HFFc6 (cell line): ENCODE measurements around the gene IRGM. TPM values are rescaled to one million over a fixed set of nuclear protein-coding genes. Genes with fewer than 3 reads are reported as not detected.
"Not testable (repeated sequence)": the region's sequence is repeated elsewhere in the genome, so short reads cannot be mapped to it uniquely, and the experiment has no call there.

Experiments
- DNase-seq: peaks from one replicate; pipeline ENCODE4 v3.0.0-alpha.2; 2018
- H3K27ac Mint-ChIP-seq: 2 replicates; pipeline ENCODE4 v1.8.0; 2020; ENCODE audit warnings: mild to moderate bottlenecking, mixed read lengths
- H3K27me3 Mint-ChIP-seq: 2 replicates; pipeline ENCODE4 v1.8.0; 2021; ENCODE audit warnings: mild to moderate bottlenecking, moderate library complexity, mixed read lengths; ENCODE audit not compliant: insufficient read depth
- H3K36me3 Mint-ChIP-seq: 2 replicates; pipeline ENCODE4 v1.8.0; 2021; ENCODE audit warnings: low read depth, mixed read lengths
- H3K4me1 Mint-ChIP-seq: 2 replicates; pipeline ENCODE4 v1.8.0; 2020; ENCODE audit warnings: low read depth, mixed read lengths
- H3K4me3 Mint-ChIP-seq: 2 replicates; pipeline ENCODE4 v1.8.0; 2020; ENCODE audit warnings: mild to moderate bottlenecking, moderate library complexity, mixed read lengths
- H3K9me3 Mint-ChIP-seq: 2 replicates; pipeline ENCODE4 v1.8.0; 2020; ENCODE audit warnings: mild to moderate bottlenecking, mixed read lengths
- long read RNA-seq: library from polyadenylated mRNA; unstranded; transcript quantifications from one replicate; pipeline ENCODE4 v2.0.0, GENCODE V29; 2019
- total RNA-seq, 6 experiments: library from RNA; stranded (reverse); fragmentation: NEBNext Ultra II Directional; extraction: Animal tissue kit (Norgen Biotek cat#: 25700); gene quantifications; 2 replicates in 1 of 6; 3 replicates in 5 of 6; pipeline ENCODE4 v1.2.3, GENCODE V29; 2021
- TF ChIP-seq, protein P1 (sequence below): fragments of 200-600 bp; sonication (generic); IDR thresholded peaks from 2 replicates; pipeline ENCODE4 v1.5.0; 2021; ENCODE audit warnings: antibody characterized with exemption, mild to moderate bottlenecking

IRGM gene, protein sequence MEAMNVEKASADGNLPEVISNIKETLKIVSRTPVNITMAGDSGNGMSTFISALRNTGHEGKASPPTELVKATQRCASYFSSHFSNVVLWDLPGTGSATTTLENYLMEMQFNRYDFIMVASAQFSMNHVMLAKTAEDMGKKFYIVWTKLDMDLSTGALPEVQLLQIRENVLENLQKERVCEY
- total RNA-seq, result not detected
- long read RNA-seq, partial matches to known transcripts, result 0 of 1 reads
- long read RNA-seq, other reads (novel, unspliced or antisense), result 1 of 1 reads

DNA sequence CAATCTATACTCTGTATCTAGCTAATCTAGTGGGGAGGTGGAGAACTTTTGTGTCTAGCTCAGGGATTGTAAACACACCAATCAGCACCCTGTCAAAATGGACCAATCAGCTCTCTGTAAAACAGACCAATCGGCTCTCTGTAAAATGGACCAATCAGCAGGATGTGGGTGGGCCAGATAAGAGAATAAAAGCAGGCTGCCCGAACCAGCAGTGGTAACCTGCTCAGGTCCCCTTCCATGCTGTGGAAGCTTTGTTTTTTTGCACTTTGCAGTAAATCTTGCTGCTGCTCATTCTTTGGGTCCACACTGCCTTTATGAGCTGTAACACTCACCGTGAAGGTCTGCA, at the start of gene IRGM:
Gene IRGM (plus strand): TSS at position 214 of the 346 bp plus-strand sequence. CDS start 1,603 bp downstream, outside the sequence.
- DNase-seq, H3K36me3 Mint-ChIP-seq, H3K4me3 Mint-ChIP-seq, H3K9me3 Mint-ChIP-seq, H3K27ac Mint-ChIP-seq: not testable (repeated sequence)
- Mint-ChIP-seq H3K4me1 (peaks cover 14% of the 10 kb centered on the region), H3K27me3 (peaks cover 30% of the 10 kb centered on the region)

DNA sequence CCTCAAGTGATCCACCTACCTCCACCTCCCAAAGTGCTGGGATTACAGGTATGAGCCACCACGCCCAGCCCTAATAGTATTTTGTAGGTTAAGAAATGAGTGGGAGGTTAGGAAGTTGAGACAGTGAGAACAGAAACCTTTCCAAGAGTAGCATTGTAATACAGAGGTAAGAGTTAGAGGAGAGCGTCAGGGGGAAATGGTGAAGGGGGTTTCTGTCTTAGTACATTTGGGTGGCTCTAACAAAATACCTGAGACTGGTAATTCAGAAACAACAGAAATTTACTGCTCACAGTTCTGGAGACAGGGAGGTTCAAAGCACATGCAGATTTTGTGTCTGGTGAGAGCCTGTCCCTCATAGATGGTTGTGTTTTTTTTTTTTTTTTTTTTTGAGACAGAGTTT, 48.9 kb upstream of the IRGM start:
- H3K36me3 Mint-ChIP-seq, result peaks cover 35% of the 10 kb centered on the region
- no peak overlapping the region for H3K27ac Mint-ChIP-seq
- H3K4me3 Mint-ChIP-seq, result no peak overlapping the region
- no peak for DNase-seq
- no peaks in the 10 kb centered on the region for H3K27me3 Mint-ChIP-seq
- TF ChIP-seq, protein P1, sequence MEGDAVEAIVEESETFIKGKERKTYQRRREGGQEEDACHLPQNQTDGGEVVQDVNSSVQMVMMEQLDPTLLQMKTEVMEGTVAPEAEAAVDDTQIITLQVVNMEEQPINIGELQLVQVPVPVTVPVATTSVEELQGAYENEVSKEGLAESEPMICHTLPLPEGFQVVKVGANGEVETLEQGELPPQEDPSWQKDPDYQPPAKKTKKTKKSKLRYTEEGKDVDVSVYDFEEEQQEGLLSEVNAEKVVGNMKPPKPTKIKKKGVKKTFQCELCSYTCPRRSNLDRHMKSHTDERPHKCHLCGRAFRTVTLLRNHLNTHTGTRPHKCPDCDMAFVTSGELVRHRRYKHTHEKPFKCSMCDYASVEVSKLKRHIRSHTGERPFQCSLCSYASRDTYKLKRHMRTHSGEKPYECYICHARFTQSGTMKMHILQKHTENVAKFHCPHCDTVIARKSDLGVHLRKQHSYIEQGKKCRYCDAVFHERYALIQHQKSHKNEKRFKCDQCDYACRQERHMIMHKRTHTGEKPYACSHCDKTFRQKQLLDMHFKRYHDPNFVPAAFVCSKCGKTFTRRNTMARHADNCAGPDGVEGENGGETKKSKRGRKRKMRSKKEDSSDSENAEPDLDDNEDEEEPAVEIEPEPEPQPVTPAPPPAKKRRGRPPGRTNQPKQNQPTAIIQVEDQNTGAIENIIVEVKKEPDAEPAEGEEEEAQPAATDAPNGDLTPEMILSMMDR, result no peak
- H3K4me1 Mint-ChIP-seq, result peaks cover 16% of the 10 kb centered on the region
- H3K9me3 Mint-ChIP-seq, result no peaks in the 10 kb centered on the region

DNA sequence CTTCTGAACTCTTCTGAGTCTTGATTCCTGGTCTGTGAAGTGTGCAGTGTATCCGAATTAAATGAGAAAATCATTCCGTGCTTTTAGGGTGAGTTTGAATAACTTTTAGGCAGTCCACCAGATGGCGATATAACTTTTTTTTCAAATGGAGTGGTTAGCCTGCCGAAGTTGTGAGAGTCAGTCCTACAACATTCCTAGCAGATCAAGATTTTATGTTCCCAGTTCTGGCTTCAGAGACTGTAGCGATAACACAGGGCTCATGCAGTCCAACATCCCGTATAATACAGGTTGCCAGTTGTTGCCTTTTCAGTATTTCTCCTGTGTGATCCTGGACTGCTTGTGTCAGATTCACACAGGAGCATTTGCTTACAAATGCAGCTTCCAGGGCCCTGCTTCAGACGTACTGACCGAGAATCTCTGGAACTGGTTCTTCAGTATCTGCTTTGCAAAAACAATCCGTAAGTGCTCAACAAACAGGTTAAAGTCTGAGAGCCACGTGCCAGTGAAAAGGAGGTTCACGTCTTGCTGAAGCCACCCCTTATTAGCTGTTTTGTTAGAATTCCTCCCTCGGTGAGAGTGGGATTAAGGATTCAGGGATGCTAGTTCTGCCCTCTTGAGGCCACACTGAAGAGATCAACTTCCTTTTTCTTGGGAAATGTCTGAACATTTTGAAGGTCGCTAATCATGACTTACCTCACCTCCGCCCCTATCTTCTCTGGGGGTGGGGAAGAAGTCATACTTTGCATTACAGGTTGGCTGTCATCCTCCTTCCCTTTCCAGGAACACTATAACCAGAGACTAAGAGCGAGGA, 45.0 kb upstream of the IRGM start:
- DNase-seq, result peak; percentile 58
- no peak overlapping the region for H3K27ac Mint-ChIP-seq
- no peaks in the 10 kb centered on the region; the same call in 1 of the 2 replicates for H3K27me3 Mint-ChIP-seq
- TF ChIP-seq, protein P1, result peak; percentile 69
- peaks cover 36% of the 10 kb centered on the region for H3K36me3 Mint-ChIP-seq
- no peaks in the 10 kb centered on the region; the same call in 1 of the 2 replicates for H3K9me3 Mint-ChIP-seq
- H3K4me3 Mint-ChIP-seq, result peak overlapping the region; percentile 80
- H3K4me1 Mint-ChIP-seq, result peaks cover 8% of the 10 kb centered on the region

DNA sequence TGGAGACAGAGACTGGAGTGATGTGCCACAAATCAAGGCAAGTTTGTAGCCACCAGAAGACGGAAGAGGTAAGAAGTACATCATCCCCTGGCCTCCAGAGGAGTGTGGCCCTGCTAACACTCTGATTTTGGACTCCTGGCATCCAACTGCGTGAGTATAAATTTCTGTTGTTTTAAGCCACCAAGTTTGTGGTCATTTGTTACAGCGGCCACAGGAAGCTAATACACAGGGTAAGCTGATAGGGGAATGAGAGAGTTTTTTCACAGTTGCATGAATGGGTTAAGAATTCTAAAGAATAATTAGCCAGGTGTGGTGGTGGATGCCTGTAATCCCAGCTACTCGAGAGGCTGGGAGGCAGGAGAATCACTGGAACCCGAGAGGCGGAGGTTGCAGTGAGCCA, 41.9 kb upstream of the IRGM start:
- Mint-ChIP-seq H3K4me1 (peaks cover 8% of the 10 kb centered on the region), H3K27ac (no peak overlapping the region), H3K4me3 (no peak overlapping the region), H3K27me3 (no peaks in the 10 kb centered on the region; the same call in 1 of the 2 replicates), H3K9me3 (no peaks in the 10 kb centered on the region; the same call in 1 of the 2 replicates), H3K36me3 (peaks cover 23% of the 10 kb centered on the region)
- DNase-seq, result no peak
- TF ChIP-seq, protein P1, result no peak

DNA sequence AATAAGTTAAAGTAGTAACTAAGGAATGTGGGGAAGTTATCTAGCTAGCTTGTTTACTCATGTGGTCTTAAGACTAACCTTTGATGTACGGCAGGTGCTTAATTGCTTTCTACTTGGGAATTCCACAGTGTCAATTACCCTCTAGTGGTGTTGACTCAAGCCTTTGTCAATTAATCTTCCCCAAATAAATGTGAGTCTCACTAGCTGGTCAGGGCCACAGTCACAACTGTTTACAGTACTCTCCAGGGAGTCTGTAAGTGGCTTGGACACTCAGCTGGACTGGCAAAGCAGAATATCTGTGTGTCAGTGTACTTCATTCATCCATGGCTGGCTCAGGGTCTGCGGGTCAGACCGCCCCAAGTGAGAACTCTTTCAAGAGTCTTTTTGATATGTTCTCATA, 37.0 kb upstream of the IRGM start:
- Mint-ChIP-seq H3K9me3 (no peaks in the 10 kb centered on the region; the same call in 1 of the 2 replicates), H3K4me1 (no peaks in the 10 kb centered on the region), H3K27ac (no peak overlapping the region), H3K4me3 (no peak overlapping the region), H3K27me3 (peaks cover 2% of the 10 kb centered on the region; the same call in 1 of the 2 replicates), H3K36me3 (peaks cover 12% of the 10 kb centered on the region)
- TF ChIP-seq, protein P1, result no peak
- DNase-seq, result no peak

DNA sequence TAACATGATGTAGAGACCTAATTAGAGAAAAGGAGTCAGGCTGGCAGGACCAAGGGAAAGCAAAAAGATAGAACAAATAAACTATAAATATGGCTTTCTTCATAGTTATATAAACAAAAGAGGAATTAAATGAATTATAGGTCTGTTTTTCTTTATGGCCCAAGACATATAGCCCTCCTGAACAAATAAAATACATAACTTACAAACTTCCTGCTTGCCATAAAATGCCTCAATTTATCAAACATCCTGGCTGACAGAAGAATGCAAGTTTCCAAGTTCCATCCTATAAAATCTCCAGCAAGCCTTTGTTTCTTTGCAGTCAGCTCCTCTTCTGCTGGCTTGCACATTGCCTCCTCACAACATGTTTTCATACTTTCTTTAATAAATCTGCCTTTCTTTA, 31.3 kb upstream of the IRGM start:
- no peaks in the 10 kb centered on the region for H3K4me1 Mint-ChIP-seq
- peaks cover 18% of the 10 kb centered on the region for H3K9me3 Mint-ChIP-seq
- H3K27me3 Mint-ChIP-seq, result peaks cover 8% of the 10 kb centered on the region
- H3K4me3 Mint-ChIP-seq, result no peak overlapping the region
- H3K36me3 Mint-ChIP-seq, result peaks cover 13% of the 10 kb centered on the region; the same call in 1 of the 2 replicates
- TF ChIP-seq, protein P1, result no peak
- DNase-seq, result no peak
- H3K27ac Mint-ChIP-seq, result no peak overlapping the region
